Lower leg skin (tissue), 4 donors: ENCODE results near the gene TMTC2. TPM values are rescaled to one million over a fixed set of nuclear protein-coding genes. Genes with fewer than 3 reads are reported as not detected.

Experiments used
- DNase-seq, 2 donors: peaks; one replicate each; pipeline ENCODE4 v3.0.0-alpha.2; 2019; ENCODE audit warnings: low spot score in 2 of 2
- H3K4me3 ChIP-seq: fragments of 200-600 bp; sonication (generic); 2 replicates; pipeline ENCODE4 v1.5.1; 2017; ENCODE audit warnings: mild to moderate bottlenecking, low read depth; ENCODE audit not compliant: poor library complexity, severe bottlenecking
- CTCF ChIP-seq, 3 donors: fragments of 450-650 bp; IDR thresholded peaks; one replicate each; pipeline ENCODE4 v1.5.1; 2016; ENCODE audit warnings: antibody characterized with exemption in 3 of 3, mild to moderate bottlenecking in 3 of 3, moderate library complexity in 2 of 3
- POLR2A ChIP-seq, 2 donors: fragments of 450-650 bp; IDR thresholded peaks; one replicate each; pipeline ENCODE4 v1.6.1; 2016 to 2017; ENCODE audit warnings: antibody characterized with exemption in 2 of 2, mild to moderate bottlenecking in 1 of 2, moderate library complexity in 1 of 2
- WGBS, 2 donors: methylation state at CpG; one replicate each; pipeline ENCODE4 v1.1.5; 2018; 5-methylcytosine and 5-hydroxymethylcytosine counted together
- intact Hi-C: fragments of 100-400 bp; cut with DNase I; formaldehyde crosslinking; loops from one replicate; pipeline ENCODE4 v1.15.0; 2023; ENCODE audit warnings: low total_unique reads
- total RNA-seq, 4 donors: library from RNA; depleted of rRNA; stranded (reverse); fragments of >200 nt; gene quantifications; one replicate each; pipeline ENCODE4 v1.1.0, GENCODE V29; 2016

The TMTC2 gene
- total RNA-seq, 4 donors from 2014 or later = 12.9 to 17.4 (median 14.5) TPM

GRCh38 chr12:83057436-83057835 is 370.7 kb downstream of the TMTC2 start:
- intact Hi-C loops = no loop called here
- no peak for DNase-seq
- no peak for TF ChIP-seq CTCF (IDR thresholded peaks at IDR 0.05)
- TF ChIP-seq POLR2A (IDR thresholded peaks at IDR 0.05) = no peak
- 63 to 67% methylated on average over 1 of the region's 1 CpG for WGBS, 2 donors
- H3K4me3 ChIP-seq = no peak overlapping the region

- DNase-seq = no peak
- no peak overlapping the region for H3K4me3 ChIP-seq
- TF ChIP-seq POLR2A (IDR thresholded peaks at IDR 0.05) = no peak
- no peak for TF ChIP-seq CTCF (IDR thresholded peaks at IDR 0.05)
- 69 to 82% methylated on average over 6 of the region's 6 CpGs for WGBS, 2 donors
- intact Hi-C loops = no loop called here
These were observed 372.4 kb downstream of the TMTC2 start for GRCh38 chr12:83059107-83059506.

- TF ChIP-seq CTCF (IDR thresholded peaks at IDR 0.05) (no peak), POLR2A (IDR thresholded peaks at IDR 0.05) (no peak)
- WGBS, 2 donors = 73 to 78% methylated on average over 1 of the region's 1 CpG
- no peak for DNase-seq
- intact Hi-C loops = no loop called here
- H3K4me3 ChIP-seq = no peak overlapping the region
These were observed 378.9 kb downstream of the TMTC2 start for GRCh38 chr12:83065562-83065961.

GRCh38 chr12:83067981-83068380 is 381.3 kb downstream of the TMTC2 start:
- intact Hi-C loops = no loop called here
- no peak overlapping the region for H3K4me3 ChIP-seq
- no peak for DNase-seq
- no peak for TF ChIP-seq POLR2A (IDR thresholded peaks at IDR 0.05)
- TF ChIP-seq CTCF (IDR thresholded peaks at IDR 0.05) = no peak

GRCh38 chr12:83074358-83074894 is 387.7 kb downstream of the TMTC2 start:
- DNase-seq = no peak
- H3K4me3 ChIP-seq = no peak overlapping the region
- 92 to 98% methylated on average over 6 of the region's 6 CpGs for WGBS, 2 donors
- intact Hi-C loops = no loop called here
- no peak for TF ChIP-seq POLR2A (IDR thresholded peaks at IDR 0.05)
- TF ChIP-seq CTCF (IDR thresholded peaks at IDR 0.05) = no peak

GRCh38 chr12:83075471-83075870 is 388.8 kb downstream of the TMTC2 start:
- WGBS, 2 donors = 84 to 88% methylated on average over 1 of the region's 1 CpG
- TF ChIP-seq CTCF (IDR thresholded peaks at IDR 0.05) = no peak
- no peak for TF ChIP-seq POLR2A (IDR thresholded peaks at IDR 0.05)
- intact Hi-C loops = no loop called here
- no peak overlapping the region for H3K4me3 ChIP-seq
- DNase-seq = no peak
